Left forelimb (tissue), 1 donor: Measurements from ENCODE around the gene TSR3.

Experiments
- DNase-seq: peaks from one replicate; pipeline ENCODE4 v3.0.0-alpha.2; 2018; ENCODE audit warnings: low spot score

TSR3 gene

DNA sequence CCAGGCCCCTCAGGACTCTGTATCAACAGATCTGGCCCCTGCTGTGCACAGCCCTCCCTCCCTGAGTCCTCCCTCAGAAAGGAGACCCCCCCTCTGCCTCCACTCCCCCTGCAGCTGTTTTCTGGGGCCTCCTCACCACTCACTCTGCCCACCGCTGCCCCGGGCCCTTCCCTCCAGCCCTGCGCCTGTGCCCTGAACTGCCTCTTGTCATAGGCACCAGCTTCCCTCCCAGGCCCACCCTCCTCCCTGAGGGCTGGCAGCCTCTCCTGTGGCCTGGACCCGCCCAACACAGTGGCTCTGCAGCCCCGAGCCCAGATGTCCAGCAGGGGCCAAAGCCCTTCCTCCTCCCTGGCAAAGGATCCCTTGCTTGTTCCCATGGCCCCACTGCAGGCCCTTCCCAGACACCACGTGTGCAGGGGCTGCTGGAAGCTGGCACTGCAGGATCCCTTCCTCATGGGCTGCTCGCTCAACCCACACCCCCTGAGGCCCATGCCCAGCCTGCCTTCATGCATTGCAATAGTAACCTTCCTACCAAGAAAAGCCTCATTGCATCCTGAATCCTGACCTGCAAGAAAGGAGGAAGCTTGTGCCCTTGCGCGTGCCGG lies 25.8 kb upstream of the TSR3 start:
- no peak for DNase-seq

DNA sequence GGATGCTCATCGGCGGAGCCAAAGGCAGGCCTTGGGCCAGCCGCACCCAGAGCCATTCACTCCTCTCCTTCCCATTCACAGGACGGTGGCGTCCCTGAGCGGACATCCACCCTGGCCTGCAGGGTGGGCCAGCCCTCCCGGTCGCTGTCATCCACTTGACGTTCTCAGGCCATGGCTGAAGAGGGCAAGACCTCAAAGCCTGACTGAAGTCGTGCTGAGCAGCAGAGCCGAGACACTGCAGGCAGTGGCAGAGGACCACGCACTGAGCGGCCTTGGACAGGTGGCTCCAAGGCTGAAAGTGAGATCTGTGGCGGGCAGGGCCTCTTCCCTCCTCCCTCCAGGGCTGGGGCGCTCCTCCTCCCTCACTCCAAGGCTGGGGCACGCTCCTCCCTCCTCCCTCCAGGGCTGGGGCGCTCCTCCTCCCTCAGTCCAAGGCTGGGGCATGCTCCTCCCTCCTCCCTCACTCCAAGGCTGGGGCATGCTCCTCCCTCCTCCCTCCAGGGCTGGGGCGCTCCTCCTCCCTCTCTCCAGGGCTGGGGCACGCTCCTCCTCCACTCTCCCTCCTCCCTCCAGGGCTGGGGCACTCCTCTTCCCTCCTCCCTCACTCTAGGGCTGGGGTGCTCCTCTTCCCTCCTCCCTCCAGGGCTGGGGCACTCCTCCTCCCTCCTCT lies 24.2 kb upstream of the TSR3 start:
- no peak for DNase-seq

DNA sequence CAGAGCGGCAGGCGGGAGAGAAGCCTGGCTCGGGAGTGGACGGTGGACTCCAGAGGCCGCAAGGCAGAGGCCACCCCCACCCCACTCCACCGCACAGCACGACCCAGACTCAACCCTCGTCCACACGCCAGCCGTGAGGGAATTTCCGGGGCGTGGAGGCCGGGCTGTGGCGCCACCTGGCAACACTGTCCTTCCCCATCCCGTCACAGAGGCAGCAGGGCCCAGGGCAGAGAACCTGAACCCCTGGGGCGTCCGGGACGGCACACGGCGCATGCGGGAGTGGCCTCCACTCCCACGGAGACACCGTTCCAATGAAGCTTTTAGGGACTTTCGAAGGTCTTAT lies 23.6 kb upstream of the TSR3 start:
- no peak for DNase-seq

DNA sequence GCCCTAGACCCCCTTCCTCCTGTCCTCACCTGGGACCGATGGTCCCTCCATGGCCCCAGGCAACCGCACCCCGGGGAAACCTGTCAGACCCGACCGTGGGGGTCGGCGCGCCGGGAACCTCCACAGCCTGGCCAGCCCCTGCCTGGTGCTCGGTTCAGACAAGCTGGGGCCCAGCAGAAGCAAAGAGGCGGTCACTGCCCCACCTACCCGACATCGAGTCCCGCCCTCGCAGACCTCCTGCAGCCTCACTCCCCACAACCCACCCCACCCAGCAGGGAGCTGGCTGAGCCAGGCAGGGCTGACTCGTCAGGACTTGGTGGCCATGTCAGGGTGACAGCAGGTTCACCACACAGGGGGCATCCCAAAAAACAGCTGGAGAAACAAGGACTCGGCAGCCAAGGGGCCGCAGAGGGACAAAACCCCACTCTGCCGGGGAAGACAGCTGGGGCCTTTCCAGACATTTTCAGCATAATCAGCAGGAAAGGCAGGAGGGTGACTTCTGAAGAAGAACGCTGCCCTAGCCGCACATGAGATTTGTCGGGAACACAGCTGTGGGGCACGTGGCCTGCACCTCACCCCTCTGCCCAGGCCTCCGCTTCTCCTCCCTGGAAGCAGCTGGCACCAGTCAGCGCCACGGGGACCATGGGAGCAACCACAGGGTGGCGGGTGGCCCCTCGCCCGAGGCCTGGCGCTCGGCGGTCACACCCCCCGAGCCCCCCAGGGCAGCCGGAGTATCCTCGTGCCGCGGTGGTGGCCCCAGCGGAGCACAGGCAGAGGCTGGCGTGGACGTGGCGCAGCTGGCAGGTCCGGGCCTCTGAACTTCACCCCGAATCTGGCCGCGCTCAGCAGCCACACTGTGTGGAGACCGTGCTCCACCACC lies 23.0 kb upstream of the TSR3 start:
- DNase-seq, result no peak

DNA sequence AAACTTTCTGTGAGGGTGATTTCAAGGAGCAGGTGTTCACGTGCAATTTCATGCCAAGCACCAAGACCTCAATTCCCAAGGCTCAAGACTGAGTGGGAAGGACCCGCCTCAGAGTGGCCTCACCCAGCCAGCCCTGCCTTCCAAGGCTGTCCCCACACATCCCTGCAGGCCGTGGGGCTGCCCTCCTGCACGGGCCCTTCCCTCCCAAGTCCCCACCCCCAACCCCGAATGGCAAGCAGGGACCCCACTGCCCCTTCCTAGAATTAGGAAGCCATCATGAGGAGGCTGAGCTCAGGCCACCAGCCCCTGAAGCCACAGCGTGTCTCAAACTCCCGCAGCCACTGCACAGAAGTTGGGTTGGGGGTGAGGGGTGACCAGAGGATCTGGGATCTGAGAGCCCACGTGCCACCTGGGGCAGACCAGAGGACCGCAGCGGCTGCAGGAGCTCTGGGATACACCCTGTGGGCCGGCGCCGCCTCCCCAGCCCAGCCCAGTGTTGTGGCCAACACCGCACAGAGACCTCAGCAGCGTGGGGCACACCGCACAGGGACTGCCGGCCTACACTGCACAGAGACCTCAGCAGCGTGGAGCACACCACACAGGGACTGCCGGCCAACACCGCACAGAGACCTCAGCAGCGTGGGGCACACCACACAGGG lies 20.7 kb upstream of the TSR3 start:
- DNase-seq, result peak; percentile 48

DNA sequence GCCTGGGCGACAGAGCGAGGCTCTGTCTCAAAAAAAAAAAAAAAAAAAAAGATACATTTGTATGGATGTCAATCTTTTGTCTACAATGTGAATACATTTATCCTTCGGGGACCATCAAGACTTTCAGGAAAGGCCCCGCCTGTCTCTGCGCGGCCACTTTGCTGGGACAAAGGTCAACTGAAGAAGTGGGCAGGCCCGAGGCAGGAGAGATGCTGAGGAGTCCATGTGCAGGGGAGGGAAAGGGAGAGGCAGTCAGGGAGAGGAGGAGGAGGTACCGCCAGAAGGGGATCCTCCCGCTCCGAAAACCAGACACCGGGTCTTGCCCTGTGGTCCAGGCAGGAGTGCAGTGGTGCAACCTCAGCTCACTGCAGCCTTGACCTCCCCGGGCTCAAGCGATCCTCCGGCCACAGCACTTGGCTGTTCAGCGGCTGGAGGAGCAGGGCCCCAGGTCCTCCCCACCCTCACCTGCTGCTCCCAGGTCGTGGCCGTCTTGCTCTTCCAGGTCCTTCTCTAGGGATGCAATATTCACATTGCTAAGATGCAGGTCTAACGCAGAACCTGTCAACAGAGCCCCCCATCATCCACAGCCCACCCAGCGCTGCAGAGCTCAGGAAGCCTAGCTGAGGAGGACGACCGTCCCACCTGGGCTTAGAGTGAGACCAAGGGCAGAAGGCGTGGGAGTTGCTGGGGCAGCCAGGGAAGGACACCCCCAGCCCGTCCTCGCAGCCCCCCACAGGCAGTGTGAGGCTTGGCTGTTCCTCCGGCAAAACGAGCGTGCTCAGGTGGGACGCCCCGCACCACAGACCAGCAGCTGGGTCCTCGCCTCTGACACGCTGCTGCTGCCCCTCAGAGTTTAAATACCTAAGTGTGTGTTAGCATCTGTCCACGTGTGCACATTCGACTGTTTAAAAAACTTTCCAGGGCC lies 19.6 kb upstream of the TSR3 start:
- no peak for DNase-seq

DNA sequence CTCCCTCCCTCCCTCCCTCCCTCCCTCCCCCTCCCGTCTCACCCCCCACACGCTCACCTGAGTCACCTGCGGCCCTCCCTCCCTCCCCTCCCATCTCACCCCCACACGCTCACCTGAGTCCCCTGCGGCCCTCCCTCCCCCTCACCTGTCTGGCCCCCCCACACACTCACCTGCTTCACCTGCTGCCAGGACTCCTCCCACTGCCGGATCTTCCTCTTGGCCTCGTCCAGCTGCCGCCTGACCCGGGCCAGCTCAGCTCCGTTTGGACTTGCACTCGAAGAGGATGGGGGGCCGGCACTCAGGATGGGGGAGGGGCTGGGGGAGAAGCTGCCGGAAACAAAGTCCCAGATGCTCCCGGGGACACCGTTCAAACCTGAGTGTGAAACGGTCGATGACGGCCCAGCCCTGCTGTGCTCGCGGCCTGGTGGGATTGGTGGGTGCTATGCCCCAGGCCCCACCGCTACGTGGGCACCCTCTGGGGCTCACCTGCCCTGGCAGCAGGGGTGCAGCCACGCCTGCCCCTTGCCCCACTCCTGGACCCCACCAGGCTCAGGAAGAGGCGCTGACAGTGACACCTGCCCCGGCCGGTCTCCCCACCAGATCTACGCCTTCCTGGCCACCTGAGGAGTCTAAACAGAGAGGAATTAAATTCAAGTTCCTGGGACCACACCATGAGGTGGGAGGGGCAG lies 16.0 kb upstream of the TSR3 start:
- DNase-seq, result no peak

DNA sequence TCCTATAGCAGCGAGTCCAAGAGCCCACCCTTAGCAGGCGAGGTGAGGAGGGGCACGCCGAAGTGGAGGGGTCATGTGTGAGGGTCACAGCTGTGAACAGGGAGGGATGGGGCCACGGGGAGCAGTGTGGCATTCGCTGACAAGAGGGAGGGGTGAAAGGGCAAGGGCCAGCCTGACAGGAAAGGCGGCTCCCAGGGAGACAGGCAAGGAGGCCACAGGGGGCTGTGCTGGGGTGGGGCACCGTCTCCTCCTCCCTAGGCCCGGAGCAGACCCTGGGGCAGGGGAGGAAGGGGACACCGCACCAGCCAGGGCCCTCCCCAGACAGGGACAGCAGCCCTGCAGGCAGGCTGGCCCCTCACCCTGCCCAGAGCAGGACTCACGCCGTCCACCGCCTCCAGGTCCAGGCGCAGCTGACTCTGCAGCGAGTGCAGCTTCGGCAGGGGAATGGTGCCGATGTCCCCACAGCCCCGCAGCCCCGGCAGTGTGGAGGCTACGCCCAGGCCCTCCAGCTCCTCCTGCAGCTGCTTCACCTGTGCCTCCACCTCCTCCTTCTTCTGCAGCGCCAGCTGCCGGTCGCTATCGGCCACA lies 15.1 kb upstream of the TSR3 start:
- no peak for DNase-seq

DNA sequence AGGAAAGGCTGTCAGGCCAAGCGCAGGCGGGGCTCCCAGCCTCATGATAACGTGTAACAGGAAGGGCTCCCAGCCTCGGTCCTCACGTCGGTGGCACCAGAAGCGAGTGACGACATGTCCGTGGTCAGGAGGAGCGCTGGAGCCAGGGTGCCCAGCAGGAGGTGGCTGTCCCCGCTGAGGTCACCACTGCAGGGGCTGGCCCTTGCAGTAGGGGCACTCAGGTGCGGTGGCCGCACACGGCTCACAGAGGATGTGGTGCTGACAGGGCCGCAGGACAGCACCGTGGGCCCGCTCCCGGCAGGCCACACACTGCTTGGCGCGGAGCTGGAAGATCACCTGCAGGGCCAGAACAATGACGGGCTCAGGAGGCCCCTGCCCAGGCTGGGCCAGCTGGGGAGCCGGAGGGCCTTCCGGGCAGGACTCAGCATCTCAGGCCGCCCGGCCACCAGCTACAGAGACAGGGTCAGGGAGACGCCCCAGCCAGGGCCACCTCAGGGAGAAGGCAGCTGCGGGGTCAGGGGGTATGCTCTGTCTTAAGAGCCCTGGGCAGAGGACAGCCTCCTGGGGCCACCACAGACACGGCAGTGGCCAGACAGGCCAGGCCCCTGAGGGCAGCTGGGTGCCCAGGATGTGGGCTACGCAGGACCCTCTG lies 14.5 kb upstream of the TSR3 start:
- DNase-seq, result no peak

DNA sequence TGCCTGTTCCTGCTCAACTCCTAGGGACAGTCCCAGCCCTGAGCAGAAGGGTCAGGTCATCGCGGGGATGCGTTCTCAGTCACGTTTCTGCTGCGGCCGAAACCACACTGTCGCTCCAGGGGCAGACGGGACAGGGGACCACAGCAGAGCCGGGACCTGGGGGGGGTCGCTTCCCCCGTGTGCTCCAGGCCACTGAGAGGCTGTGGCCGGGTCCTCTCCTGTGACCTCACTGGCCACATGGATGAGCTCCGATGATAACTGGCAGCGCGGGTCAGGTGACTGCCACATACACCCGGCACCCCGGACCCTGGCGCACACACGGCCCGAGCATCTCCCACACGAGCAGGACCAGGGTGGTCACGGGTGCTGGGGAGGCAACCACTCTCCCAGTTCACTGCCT lies 12.8 kb upstream of the TSR3 start:
- no peak for DNase-seq

DNA sequence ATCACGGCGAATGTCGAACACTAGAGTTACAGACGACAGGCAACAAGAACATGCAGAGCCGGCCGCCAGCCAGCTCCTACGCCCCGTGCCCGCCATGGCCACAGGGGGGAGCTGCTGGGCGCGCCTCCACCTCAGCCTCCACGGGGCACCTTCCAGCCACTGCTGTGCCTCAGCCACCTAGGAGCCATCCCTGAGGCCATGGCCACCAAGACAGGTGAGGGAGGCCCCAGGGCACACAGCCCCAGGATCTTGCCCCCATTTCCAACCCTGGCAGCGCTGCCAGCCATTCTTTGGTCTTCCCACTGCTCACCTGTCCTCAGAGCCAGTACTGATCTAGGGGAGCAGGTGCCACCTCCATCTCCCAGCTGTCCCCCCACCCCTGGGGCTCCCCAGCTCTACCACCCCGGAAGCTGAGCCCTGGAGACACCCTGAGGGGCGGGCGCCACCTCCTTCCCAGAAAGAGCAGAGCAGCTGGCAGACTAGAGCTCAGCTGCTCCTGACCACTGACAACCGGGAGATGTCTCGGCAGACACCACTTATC lies 11.9 kb upstream of the TSR3 start:
- DNase-seq, result no peak

DNA sequence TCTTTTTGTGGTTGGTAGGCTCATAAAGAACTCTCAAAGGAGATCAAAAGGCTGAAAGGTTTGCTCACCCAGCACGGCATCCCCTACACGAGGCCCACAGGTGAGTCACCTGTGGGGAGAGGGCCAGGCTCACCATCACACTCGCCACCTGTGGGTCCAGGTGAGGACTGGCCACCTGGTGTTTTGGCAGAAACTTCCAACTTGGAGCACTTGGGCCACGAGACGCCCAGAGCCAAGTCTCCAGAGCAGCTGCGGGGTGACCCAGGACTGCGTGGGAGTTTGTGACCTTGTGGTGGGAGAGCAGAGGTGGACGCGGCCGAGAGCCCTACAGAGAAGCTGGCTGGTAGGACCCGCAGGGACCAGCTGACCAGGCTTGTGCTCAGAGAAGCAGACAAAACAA lies 11.1 kb upstream of the TSR3 start:
- DNase-seq, result no peak

DNA sequence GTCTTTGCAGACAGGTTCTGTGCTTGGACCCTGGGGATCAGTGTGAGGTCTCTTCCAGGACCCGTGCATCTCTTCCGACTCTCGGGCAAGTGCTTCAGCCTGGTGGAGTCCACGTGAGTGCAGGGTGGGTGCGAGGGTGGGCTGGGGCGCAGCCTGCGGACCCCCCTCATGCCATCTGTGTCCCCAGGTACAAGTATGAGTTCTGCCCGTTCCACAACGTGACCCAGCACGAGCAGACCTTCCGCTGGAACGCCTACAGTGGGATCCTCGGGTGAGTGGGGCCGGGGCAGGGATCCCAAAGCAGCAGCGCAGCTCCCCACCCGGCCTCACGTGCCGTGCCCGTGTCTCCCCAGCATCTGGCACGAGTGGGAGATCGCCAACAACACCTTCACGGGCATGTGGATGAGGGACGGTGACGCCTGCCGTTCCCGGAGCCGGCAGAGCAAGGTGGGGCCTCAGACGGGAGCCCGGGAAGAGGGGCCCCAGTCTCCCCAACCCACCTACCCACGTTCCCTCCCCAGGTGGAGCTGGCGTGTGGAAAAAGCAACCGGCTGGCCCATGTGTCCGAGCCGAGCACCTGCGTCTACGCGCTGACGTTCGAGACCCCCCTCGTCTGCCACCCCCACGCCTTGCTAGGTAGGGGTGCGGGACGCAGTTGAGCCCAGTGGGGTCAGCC lies 10.1 kb upstream of the TSR3 start:
- DNase-seq, result no peak

DNA sequence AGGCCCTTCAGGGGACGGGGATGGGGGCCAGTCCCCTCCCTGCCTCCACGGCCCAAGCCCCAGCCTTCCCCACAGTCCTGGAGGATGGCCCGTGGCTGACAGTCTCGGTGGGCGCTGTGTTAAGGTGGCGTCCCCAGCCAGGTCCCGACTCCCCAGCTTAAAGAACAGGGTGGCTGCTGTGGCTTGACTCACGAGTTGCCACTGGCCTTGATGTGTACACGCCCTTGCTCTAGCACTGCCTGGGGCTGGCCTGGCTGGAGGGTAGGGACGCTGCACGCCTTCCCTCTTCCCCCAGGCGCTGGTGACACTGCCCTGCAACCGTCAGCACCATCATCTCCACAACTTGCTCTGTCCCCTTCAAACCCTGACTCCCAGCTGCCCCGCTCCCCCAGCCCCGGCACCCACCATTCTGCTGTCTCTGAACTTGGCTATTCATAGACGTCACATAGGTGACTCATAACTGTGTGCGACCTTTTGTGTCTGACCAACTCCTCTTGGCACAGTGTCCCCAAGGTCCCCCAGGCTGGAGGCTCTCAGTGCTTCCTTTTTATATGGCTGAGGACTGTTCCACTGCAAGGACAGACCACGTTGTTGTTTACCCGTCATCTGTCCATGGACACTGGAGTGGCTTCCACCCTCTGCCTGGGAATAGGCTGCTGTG lies 6.4 kb upstream of the TSR3 start:
- DNase-seq, result no peak

DNA sequence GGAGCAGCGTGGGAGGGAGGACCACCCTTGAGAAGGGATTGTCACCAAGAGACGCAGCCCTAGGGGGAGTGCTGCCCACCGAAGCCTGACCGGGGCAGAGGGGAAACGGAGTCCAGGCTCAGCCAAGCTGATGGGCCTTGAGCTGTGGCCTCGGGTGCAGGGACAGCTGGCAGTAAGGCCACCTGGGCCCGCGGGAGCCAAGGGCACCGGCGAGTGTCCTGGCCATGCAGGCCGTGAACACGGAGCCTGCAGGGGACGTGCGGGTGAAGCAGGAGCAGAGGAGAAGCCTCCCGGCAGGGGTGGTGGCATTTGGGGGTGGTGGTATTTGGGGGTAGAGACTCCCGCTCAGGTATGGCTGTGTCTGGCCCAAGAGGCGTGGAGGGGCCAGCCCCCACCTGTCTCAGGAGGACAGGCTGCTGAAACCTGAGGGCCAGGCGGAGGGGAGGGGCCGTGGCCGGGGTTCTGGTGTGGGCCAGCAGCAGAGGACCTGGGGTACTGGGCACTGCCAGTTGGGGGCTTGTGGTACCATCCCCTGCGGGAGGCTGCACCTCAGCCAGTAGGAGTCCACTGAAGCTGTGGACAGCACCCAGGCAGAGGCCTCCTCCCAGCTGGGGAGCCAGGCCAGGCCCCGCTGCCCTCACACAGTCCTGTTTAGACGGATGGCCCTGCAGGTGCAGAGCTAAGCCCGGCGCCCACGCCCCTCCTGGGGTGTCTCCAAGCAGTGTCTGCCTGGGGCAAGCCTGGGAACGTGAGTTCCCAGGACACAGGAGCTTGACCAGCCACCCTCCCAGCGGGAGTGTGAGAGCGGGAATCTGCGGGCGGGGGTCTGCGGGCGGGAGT lies 4.6 kb upstream of the TSR3 start:
- no peak for DNase-seq

DNA sequence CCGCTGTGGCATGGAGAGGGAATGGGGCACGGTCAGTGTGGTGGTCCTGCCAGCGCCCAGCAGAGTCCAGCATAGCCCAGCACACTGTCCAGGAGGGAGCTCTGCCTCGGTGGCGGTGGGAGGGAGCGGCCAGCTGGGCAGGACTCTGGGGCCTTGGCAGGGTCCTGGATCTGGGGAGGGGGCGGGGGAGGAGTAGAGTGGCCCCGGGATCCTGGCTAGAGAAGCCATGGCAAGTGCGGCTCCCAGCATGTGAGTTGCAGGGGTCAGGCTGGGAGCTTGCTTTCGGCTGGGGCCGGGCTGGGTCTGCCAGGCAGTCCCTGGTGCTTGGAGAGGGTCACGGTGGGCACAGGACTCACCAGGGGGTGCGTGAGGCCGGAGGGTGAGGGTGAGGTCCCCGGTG lies 3.9 kb upstream of the TSR3 start:
- no peak for DNase-seq

DNA sequence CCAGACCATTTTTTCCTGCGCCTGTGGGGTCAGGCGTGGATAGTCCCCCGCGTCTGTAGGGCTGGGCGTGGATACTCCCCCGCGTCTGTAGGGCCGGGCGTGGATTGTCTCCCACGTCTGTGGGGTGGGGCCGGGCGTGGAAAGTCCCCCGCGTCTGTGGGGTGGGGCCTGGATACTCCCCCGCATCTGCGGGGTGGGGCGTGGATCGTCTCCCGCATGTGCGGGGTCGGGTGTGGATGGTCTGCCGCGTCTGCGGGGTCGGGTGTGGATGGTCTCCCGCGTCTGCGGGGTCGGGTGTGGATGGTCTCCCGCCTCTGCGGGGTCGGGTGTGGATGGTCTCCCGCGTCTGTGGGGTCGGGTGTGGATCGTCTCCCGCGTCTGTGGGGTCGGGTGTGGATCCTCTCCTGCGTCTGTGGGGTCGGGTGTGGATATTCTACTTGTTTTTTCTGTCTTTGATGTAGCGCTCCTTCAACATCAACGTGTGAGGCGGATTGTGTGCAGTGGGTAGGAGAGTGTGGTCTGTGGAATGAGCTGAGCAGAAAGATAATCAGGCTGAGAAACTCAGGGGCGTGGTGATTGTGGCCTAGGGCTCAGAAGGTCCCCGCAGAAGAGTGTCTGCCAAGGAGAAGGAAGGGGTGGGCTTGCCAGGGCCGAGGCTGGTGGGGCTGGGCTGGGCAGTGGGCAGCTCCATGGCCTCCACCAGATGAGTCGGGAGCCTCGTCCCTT lies 3.3 kb upstream of the TSR3 start:
- no peak for DNase-seq
